ENCODE data around the gene ENKUR.

DNA sequence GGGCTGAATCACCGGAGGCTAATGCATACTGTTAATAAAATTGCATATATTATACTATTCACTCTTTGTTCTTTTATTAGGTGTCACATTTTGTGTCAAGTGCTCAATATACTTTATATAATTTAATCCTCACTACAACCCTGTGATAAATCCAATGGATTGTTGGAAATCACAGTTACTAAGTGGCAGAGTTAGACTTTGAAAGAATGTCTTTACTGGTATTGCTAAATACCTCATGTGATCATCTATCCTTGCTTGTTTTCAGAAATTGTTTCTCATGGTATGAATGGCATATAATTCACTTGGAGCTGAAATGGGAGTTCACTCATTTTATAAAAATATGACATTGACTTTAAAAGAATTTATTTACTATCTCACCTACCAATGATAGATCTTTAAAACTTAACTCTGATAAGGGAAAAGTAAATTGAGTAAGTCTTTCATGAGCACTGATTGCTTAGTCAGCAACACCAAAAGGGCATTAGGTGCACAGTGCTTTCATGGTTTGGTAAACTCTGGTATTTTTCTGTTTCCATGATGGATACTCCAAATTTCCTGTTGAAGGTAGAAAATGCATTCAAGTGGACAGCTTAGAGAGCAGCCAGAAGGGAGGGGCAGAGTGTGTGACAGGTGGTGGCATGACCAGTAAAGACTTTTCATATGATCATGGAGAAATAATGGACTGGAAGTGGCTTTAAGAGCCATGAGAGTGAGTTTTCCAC, 22.6 kb downstream of the ENKUR start:
- TF ChIP-seq CTCF (IDR thresholded peaks at IDR 0.05) (no peak), POLR2A (IDR thresholded peaks at IDR 0.05) (no peak)
